Superior temporal gyrus (tissue), 1 donor: ENCODE results near the gene COL23A1.

Experiments
- DNase-seq: peaks from one replicate; pipeline ENCODE4 v3.0.0-alpha.2; 2016; ENCODE audit errors: extremely low spot score

COL23A1 gene

GRCh38 chr5:178555005-178555404, 35.2 kb downstream of the COL23A1 start:
- no peak for DNase-seq

DNA sequence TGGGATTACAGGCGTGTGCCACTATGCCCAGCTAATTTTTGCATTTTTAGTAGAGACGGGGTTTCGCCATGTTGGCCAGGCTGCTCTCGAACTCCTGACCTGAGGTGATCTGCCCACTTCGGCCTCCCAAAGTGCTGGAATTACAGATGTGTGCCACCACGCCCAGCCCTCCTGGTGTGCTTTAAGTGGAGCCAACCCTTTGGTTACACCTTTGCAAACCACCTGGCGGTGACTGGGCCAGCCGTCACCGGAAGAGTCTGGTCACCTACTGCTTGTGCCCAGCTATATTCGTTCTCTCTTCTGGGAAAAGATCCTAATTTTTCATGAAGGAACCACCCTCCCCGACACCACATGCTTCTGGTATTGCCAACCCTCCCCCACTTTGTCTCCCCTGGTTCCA, 35.9 kb downstream of the COL23A1 start:
- no peak for DNase-seq

DNA sequence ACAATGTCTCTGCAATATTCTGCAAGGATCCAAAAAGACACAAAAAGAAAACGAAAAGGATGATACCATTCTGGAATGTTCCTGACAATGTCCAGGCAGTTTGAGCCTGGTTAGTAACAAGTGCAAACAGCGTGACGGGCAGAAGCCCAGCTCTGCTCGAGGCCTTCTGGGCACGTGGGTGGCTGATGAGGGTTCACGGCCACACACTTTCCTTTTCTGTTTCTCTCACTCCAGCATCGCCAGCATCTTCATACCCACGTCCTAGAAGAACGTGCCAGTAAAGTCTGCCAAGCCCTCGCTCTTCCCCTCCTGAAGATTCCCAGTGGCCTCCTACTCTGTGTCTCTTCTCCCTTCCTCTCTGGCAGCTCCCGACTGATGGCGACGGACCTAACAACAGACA, 36.7 kb downstream of the COL23A1 start:
- peak; percentile 32 for DNase-seq

DNA sequence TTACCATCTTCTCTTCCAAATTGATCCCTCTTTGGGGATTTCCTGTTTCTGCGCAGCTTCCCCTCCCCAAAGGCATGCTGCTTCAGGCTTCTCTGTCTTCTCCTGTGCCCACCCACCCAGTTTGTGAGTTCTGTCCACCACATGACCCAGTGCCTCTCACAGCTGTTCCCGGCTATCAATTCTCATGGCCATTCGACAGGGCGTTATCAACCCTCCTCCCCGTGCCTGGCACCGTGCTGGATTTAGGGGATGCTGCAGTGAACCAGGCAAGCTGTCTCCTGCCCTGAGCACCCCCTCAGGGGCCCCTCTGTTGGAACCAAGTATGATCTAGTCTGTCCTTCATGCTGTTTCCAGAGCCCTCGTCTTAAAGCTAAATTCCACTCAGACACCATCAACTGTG, 38.7 kb downstream of the COL23A1 start:
- DNase-seq = no peak

DNA sequence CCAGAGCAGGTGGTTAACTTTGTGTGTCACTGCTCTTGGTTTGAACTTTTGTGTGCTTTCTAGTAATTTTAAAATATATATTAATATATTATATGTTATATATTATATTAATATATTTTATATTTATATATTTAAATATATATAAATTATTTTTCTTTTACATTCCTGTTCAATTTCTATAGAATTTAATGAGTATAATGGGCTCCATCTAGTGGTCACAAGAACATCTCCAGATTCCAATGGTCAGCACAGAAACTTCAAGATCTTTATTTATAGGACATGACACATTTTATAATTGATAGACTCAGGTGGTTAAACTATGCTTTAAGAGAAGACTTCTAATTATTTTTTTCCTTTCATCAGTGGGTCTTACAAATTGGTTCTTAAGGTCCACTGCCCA, 39.1 kb downstream of the COL23A1 start:
- DNase-seq = peak; percentile 76

DNA sequence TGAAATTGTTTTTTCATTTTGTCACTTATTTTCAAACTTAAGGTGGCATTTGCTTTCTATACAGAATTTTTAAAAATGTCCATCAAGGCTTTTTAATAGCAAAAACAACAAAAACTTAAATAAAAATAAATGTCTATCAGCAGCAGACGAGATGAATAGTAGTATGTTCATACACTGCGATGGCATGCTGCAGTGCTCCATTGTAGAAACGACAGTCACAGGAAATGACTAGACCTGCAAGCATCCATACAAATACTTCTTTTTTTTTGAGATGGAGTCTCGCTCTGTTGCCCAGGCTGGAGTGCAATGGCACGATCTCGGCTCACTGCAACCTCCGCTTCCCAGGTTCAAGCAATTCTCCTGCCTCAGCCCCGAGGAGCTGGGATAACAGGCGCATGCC, 41.4 kb downstream of the COL23A1 start:
- no peak for DNase-seq

- no peak for DNase-seq
These were observed 42.3 kb downstream of the COL23A1 start for GRCh38 chr5:178547753-178548415.

GRCh38 chr5:178547052-178547666, 43.0 kb downstream of the COL23A1 start:
- no peak for DNase-seq

DNA sequence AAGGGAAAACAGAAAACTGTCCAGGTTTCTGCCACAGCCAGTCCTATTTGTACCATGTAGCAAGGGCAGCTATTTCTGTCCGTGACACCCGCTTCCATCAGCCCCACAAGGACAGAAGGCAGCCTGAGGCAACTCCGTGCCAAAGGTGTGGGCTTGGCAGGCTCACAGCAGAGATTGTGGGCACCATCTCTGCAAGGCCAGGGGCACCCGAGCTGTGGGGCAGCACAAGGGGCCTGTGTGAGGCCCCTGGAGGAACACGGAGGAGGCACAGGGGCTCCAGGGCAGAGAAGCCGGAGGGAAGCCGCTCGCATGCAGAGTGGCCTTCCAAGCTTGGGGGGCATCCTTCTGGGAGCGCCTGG, 43.5 kb downstream of the COL23A1 start:
- no peak for DNase-seq

DNA sequence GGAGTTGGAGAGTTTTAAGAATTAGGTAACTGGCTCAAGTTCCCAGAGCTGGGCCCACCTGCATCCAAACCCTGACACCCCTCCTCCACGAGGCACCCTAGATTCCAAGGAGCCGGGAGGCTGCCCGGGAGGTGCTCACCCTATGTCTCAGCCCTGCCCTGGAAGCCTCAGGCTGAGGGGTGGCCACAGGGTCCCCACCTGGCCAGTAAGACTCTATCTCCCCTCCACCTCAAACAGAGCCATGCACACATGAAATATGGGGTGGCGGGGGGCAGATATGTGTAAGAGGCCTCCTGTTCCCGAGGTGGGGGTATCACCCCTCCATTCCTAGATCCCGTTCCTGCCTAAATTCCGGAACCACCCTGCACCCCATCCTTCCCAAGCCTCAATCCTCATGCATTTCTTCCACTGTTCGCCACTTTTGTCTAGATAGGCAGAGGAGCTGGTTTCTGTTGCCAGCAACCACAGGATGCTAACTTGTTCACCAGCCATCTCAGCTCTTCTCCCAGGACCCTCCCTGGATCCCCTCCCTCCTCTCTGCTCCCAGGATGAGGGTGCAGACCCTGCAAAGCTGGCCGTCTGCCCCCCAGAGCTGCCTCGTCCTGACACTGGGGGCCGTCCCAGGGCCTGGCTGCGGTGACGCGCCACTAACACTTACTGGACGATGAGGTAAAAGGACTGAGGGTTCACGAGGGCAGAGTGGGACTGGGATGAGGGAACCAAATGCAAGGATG, 44.1 kb downstream of the COL23A1 start:
- DNase-seq = no peak

DNA sequence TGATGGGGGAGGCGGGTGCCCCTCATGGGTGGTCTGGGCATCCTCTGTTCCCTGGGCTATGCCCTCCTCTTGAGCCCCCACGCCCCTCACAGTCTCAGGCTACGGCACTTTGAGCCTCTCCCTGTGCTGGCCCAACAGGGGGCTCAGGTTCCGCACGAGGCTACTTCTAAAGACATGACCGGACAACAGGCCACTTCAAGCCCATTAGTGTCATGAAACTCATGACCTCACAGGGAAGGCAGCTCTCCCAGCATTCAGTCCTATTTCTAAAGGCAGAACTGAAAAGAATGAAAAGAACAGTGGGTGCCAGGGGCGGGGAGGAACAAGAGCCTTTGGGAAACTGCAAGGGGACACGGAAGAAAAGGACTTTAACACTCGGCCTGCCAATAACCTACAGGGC, 45.0 kb downstream of the COL23A1 start:
- DNase-seq = no peak

- no peak for DNase-seq
These were observed 45.9 kb downstream of the COL23A1 start for GRCh38 chr5:178544166-178544834.

GRCh38 chr5:178542455-178542854, 47.7 kb downstream of the COL23A1 start:
- no peak for DNase-seq

GRCh38 chr5:178540526-178540925, 49.7 kb downstream of the COL23A1 start:
- DNase-seq = no peak

DNA sequence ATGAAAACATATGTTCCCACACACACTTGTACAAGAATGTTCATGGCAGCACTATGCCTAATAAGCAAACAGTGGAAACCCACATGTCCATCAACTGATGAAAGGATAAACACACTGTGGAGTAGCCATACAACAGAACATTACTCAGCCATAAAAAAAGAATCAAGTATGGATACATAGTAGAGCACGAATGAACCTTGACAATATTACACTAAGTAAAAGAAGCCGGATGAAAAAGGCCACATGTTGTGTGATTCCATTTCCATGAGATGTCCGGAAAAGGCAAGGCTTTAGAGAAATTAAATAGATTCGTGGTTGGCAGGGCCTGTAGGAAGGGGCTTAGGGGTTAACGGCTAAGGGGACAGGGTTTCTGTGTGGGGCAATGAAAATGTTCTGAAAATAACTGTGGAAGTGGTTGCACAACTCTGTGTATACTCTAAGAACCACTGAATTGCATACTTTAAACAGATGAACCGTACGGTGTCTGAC, 51.4 kb downstream of the COL23A1 start:
- no peak for DNase-seq

DNA sequence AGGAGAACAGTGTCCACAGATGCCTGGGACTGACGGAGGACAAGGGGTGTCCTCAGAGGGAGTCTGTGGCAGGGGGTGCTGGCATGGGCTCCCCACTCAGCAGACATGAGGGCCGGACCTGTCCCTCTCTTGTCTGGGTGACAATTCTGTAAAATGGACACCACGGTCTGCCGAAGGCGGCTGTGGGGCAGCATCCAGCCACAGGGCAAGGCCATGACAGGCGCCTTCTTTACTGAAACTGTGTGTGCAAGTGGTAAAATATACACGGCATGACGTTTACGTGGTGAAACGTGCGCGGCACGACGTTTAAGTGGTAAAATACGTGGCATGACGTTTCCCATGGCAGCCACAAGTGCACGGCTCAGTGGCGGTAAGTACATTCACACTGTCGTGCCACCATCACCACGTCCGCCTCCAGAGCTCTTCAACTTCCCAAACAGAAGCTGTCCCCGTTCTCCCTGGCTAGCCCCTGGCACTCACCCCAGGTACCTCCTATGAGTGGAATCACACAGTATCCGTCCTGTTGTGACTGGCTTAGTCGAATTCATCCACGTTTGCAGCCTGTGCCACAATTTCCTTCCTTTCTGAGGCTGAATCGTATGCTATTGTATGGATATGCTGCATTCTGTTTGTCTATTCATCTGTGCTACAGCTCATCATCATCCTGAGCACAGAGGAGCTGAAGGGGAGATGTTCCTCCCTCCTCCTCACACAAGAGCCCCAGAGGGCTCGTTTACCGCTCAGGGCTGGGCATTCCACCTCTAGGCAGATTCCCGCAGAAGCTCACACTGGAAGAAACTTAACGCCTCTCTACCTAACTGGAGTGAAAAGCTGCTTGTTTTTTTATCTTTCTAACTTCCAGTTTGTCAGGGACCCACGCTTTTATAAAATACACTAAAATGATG, 52.5 kb downstream of the COL23A1 start:
- no peak for DNase-seq

- DNase-seq = no peak
These were observed 53.4 kb downstream of the COL23A1 start for GRCh38 chr5:178536541-178537466.

- peak; percentile 52 for DNase-seq
These were observed 54.7 kb downstream of the COL23A1 start for GRCh38 chr5:178535299-178536175.

DNA sequence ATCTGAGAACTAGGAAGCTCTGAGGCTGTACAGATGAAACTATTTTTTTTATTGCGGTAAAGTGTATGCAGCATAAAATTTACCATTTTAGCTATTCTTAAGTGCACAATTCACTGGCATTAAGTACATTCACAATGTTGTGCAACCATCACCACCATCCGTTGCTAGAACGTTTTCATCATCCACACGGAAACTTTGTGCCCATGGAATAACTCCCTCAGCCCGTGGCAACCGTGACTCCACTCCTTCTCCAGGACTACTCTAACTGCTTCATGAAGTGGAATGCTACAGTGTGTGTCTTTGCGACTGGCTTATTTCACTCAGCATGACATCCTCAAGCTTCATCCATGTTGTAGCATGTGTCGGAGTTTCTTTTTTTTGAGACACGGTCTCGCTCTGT, 57.1 kb downstream of the COL23A1 start:
- no peak for DNase-seq
